ENCODE measurements around the gene RAB6B. TPM values are rescaled to one million over a fixed set of nuclear protein-coding genes. Genes with fewer than 3 reads are reported as not detected.

RAB6B gene
- 0.86 and 0.87 TPM in 2 replicates for total RNA-seq (2021)
- percentile 13 among the genes with signal in this experiment for Bru-seq, nascent RNA
- percentile 15 among the genes with signal in this experiment for BruChase-seq, experiment 1, labeled RNA remaining after a 2-hour chase
- BruChase-seq, experiment 2, labeled RNA remaining after a 6-hour chase: percentile 17 among the genes with signal in this experiment
- long read RNA-seq, partial matches to known transcripts: 0 of 1 reads
- long read RNA-seq, other reads (novel, unspliced or antisense): 1 of 1 reads

DNA sequence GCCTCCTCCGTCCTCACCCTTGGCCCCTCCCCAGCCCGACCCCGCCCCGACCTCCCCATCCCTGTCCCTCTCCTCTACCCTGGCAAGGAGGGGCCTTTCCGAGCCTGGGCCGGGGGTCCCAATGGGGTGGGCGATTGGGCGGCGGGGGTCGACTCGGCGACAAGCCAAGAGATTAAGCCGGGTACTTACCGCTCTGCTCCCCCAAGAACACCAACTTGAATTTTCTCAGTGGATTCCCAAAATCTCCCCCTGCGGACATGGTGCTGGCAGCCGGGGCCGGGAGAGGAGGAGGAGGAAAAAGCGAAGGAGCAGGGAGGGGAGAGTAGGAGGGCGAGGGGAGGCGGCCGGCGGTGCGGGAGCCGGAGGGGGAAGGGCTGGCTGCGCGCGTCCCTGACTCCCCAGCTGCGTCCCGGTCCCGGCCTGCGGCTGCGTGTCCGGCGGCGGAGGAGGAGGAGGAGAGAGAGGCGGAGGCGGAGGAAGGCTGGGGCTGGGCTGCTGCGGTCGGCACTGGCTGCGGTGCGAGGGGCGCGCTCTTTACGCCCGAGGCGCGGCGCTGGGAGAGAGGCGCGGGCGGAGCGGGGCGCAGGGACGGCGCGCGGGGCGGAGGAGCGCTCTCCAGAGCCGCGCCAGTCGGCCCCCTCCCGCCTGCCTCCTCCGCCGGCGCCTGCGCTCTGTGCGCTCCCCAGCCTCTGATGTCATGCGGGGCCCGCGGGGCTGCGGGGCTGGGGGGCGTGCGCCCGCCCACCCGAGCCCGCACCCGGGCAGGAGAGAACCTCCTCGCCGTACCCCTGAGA is at the start of gene RAB6B:
Gene RAB6B (minus strand): TSS at position 675 of the 794 bp plus-strand sequence. CDS start 416 bp downstream, at position 259.
- H3K27ac ChIP-seq (ENCODE audit: low read depth, low read length, poor library complexity, severe bottlenecking): no peak within 1 kb of the TSS
- H3K27me3 ChIP-seq (replicated peaks; ENCODE audit: insufficient read depth, low read depth, low read length, poor library complexity): peaks cover 34% of the 10 kb centered on the region
- peaks cover 5% of the 10 kb centered on the region for H3K4me1 ChIP-seq (ENCODE audit: insufficient read depth, low read length, poor library complexity, severe bottlenecking)
- intact Hi-C loops (cut with micrococcal nuclease; ENCODE audit: unreplicated experiment): no loop called here
- H3K4me3 ChIP-seq (ENCODE audit: low read depth, low read length, poor library complexity, severe bottlenecking): peak within 1 kb of the TSS; percentile 59
- POLR2A ChIA-PET (ENCODE audit: low non-redundant PET): no interaction called here
- no peaks in the 10 kb centered on the region for H3K9me3 ChIP-seq (ENCODE audit: low read depth, low read length, poor library complexity, severe bottlenecking)
- CTCF ChIA-PET: no interaction called here
- TF ChIP-seq EZH2 (IDR thresholded peaks at IDR 0.05; ENCODE audit: borderline replicate concordance, low read depth, low read length, poor library complexity, severe bottlenecking): no peak
- TF ChIP-seq, protein P1, sequence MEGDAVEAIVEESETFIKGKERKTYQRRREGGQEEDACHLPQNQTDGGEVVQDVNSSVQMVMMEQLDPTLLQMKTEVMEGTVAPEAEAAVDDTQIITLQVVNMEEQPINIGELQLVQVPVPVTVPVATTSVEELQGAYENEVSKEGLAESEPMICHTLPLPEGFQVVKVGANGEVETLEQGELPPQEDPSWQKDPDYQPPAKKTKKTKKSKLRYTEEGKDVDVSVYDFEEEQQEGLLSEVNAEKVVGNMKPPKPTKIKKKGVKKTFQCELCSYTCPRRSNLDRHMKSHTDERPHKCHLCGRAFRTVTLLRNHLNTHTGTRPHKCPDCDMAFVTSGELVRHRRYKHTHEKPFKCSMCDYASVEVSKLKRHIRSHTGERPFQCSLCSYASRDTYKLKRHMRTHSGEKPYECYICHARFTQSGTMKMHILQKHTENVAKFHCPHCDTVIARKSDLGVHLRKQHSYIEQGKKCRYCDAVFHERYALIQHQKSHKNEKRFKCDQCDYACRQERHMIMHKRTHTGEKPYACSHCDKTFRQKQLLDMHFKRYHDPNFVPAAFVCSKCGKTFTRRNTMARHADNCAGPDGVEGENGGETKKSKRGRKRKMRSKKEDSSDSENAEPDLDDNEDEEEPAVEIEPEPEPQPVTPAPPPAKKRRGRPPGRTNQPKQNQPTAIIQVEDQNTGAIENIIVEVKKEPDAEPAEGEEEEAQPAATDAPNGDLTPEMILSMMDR (conservative IDR thresholded peaks at IDR 0.05; ENCODE audit: low read depth, low read length): no peak
- H3K36me3 ChIP-seq (ENCODE audit: insufficient read depth, low read length, poor library complexity, severe bottlenecking): no peaks in the 10 kb centered on the region
- DNase-seq (ENCODE audit: low spot score): peak; percentile 54
- no TSS peak for BruUV-seq (replicated peaks)

DNA sequence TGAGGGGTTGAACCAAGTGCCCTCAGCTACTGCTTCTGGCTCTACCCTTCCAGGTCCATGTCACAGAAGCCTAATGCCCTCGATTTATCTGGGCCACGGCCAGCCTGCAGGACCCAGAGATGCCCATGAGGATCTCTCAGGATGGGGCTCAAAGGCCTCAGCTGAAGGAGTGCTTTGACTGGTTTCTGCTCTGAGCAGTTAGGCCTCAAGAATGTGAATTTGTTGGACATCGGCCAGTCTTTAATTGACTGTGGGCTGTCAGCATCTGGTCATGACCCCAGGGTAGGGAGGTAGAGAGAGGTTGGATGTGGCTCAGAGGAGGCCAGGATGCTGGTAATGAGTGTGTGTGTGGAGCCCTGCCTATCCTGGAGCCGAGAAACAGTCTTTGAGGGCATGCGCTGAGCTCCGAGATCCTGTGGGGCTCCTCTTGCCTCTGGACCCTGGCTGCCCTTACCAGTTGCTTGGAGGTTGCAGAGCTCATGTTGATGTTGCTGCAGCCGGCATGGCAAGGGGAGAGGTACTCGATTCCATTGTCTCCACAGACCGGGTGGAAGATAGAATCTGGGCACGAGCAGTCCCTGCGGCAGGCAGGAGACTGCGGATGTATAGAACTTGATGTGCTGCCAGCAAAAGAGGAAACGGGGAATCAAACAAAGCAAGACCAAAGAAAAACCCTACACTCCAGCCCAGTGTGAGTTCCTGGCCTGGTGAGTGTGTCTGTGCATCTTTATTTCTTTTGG is 49.1 kb upstream of the RAB6B start:
- TF ChIP-seq EZH2 (IDR thresholded peaks at IDR 0.05; ENCODE audit: borderline replicate concordance, low read depth, low read length, poor library complexity, severe bottlenecking): no peak
- TF ChIP-seq, protein P1 (conservative IDR thresholded peaks at IDR 0.05; ENCODE audit: low read depth, low read length): no peak
- Histone ChIP-seq H3K9me3 (ENCODE audit: low read depth, low read length, poor library complexity, severe bottlenecking) (no peaks in the 10 kb centered on the region), H3K4me1 (ENCODE audit: insufficient read depth, low read length, poor library complexity, severe bottlenecking) (no peaks in the 10 kb centered on the region), H3K4me3 (ENCODE audit: low read depth, low read length, poor library complexity, severe bottlenecking) (no peak overlapping the region), H3K36me3 (ENCODE audit: insufficient read depth, low read length, poor library complexity, severe bottlenecking) (no peaks in the 10 kb centered on the region), H3K27ac (ENCODE audit: low read depth, low read length, poor library complexity, severe bottlenecking) (no peak overlapping the region), H3K27me3 (replicated peaks; ENCODE audit: insufficient read depth, low read depth, low read length, poor library complexity) (no peaks in the 10 kb centered on the region)
- ChIA-PET CTCF (no interaction called here), POLR2A (ENCODE audit: low non-redundant PET) (no interaction called here)
- BruUV-seq (replicated peaks): no TSS peak
- intact Hi-C loops (cut with micrococcal nuclease; ENCODE audit: unreplicated experiment): no loop called here
- peak; percentile 7 for DNase-seq (ENCODE audit: low spot score)

DNA sequence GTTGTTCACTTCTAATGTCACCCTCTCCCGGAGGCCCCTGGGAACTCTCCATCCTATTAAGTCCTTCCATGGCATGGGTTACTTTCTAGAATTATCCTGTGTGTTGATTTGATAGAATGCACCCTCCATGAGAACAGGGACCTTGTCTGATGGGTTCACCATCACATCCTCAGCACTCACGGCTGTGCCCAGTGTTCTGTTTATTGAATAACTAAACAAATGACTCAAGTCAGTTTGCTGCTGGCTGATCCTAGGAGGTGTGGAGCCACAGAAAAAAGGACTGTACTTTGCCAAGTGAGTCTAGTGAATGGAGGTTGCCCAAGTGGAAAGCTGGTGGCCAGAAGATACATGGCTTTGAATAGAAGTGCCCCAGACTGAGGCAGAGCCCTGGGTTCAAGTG is 48.5 kb upstream of the RAB6B start:
- H3K36me3 ChIP-seq (ENCODE audit: insufficient read depth, low read length, poor library complexity, severe bottlenecking): no peaks in the 10 kb centered on the region
- H3K9me3 ChIP-seq (ENCODE audit: low read depth, low read length, poor library complexity, severe bottlenecking): no peaks in the 10 kb centered on the region
- ChIA-PET CTCF (no interaction called here), POLR2A (ENCODE audit: low non-redundant PET) (no interaction called here)
- TF ChIP-seq, protein P1 (conservative IDR thresholded peaks at IDR 0.05; ENCODE audit: low read depth, low read length): no peak
- TF ChIP-seq EZH2 (IDR thresholded peaks at IDR 0.05; ENCODE audit: borderline replicate concordance, low read depth, low read length, poor library complexity, severe bottlenecking): no peak
- intact Hi-C loops (cut with micrococcal nuclease; ENCODE audit: unreplicated experiment): no loop called here
- no peaks in the 10 kb centered on the region for H3K4me1 ChIP-seq (ENCODE audit: insufficient read depth, low read length, poor library complexity, severe bottlenecking)
- H3K27me3 ChIP-seq (replicated peaks; ENCODE audit: insufficient read depth, low read depth, low read length, poor library complexity): no peaks in the 10 kb centered on the region
- H3K4me3 ChIP-seq (ENCODE audit: low read depth, low read length, poor library complexity, severe bottlenecking): no peak overlapping the region
- no TSS peak for BruUV-seq (replicated peaks)
- no peak overlapping the region for H3K27ac ChIP-seq (ENCODE audit: low read depth, low read length, poor library complexity, severe bottlenecking)
- DNase-seq (ENCODE audit: low spot score): no peak
